CD4-positive, alpha-beta T cell treated with Interleukin-17A for 4 hours (primary cell): ENCODE data around the gene FBXL17.
"Not testable (repeated sequence)": the region's sequence is repeated elsewhere in the genome, so short reads cannot be mapped to it uniquely, and the experiment has no call there.

Experiments used
- DNase-seq: peaks from one replicate; pipeline ENCODE4 v3.0.0-alpha.2; 2020; ENCODE audit warnings: mixed read lengths

Gene FBXL17

GRCh38 chr5:108303086-108303485 is 78.8 kb downstream of the FBXL17 start:
- no peak for DNase-seq

GRCh38 chr5:108297042-108297601 is 84.8 kb downstream of the FBXL17 start:
- no peak for DNase-seq

- DNase-seq = no peak
These were observed 86.1 kb downstream of the FBXL17 start for GRCh38 chr5:108295578-108296368.

- no peak for DNase-seq
These were observed 100.8 kb downstream of the FBXL17 start for GRCh38 chr5:108280960-108281569.

GRCh38 chr5:108280248-108280647 is 101.7 kb downstream of the FBXL17 start:
- no peak for DNase-seq

GRCh38 chr5:108278285-108279240 is 103.3 kb downstream of the FBXL17 start:
- DNase-seq = no peak

GRCh38 chr5:108276187-108277050 is 105.5 kb downstream of the FBXL17 start:
- no peak for DNase-seq

GRCh38 chr5:108274080-108274479 is 107.8 kb downstream of the FBXL17 start:
- DNase-seq = not testable (repeated sequence)

GRCh38 chr5:108271127-108271526 is 110.8 kb downstream of the FBXL17 start:
- no peak for DNase-seq

- no peak for DNase-seq
These were observed 115.7 kb downstream of the FBXL17 start for GRCh38 chr5:108266242-108266641.

- no peak for DNase-seq
These were observed 117.4 kb downstream of the FBXL17 start for GRCh38 chr5:108264533-108264932.

- DNase-seq = no peak
These were observed 118.6 kb downstream of the FBXL17 start for GRCh38 chr5:108263338-108263737.

GRCh38 chr5:108260858-108261170 is 121.1 kb downstream of the FBXL17 start:
- no peak for DNase-seq

GRCh38 chr5:108260117-108260857 is 121.6 kb downstream of the FBXL17 start:
- peak; percentile 76 for DNase-seq

GRCh38 chr5:108259306-108259705 is 122.6 kb downstream of the FBXL17 start:
- DNase-seq = no peak

GRCh38 chr5:108257996-108258395 is 123.9 kb downstream of the FBXL17 start:
- DNase-seq = no peak

- no peak for DNase-seq
These were observed 126.4 kb downstream of the FBXL17 start for GRCh38 chr5:108255468-108255867.

GRCh38 chr5:108251350-108251749 is 130.5 kb downstream of the FBXL17 start:
- no peak for DNase-seq

GRCh38 chr5:108249785-108250426 is 132.0 kb downstream of the FBXL17 start:
- DNase-seq = no peak

GRCh38 chr5:108249095-108249784 is 132.7 kb downstream of the FBXL17 start:
- DNase-seq = no peak
